AG10803 (cell line): ENCODE data around the gene MIER3.

Source experiments
- DNase-seq: peaks from one replicate; pipeline ENCODE4 v3.0.0; 2010; ENCODE audit warnings: low read depth
- H3K4me3 ChIP-seq: 2 replicates; pipeline ENCODE4 v1.5.1; 2011; ENCODE audit warnings: mild to moderate bottlenecking, low read length, control low read depth
- TF ChIP-seq, protein P1 (sequence below): conservative IDR thresholded peaks from 2 replicates; pipeline ENCODE4 v1.5.1; 2011; ENCODE audit warnings: mild to moderate bottlenecking, low read length, control low read depth, inconsistent platforms

Gene MIER3, protein sequence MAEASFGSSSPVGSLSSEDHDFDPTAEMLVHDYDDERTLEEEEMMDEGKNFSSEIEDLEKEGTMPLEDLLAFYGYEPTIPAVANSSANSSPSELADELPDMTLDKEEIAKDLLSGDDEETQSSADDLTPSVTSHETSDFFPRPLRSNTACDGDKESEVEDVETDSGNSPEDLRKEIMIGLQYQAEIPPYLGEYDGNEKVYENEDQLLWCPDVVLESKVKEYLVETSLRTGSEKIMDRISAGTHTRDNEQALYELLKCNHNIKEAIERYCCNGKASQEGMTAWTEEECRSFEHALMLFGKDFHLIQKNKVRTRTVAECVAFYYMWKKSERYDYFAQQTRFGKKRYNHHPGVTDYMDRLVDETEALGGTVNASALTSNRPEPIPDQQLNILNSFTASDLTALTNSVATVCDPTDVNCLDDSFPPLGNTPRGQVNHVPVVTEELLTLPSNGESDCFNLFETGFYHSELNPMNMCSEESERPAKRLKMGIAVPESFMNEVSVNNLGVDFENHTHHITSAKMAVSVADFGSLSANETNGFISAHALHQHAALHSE

DNA sequence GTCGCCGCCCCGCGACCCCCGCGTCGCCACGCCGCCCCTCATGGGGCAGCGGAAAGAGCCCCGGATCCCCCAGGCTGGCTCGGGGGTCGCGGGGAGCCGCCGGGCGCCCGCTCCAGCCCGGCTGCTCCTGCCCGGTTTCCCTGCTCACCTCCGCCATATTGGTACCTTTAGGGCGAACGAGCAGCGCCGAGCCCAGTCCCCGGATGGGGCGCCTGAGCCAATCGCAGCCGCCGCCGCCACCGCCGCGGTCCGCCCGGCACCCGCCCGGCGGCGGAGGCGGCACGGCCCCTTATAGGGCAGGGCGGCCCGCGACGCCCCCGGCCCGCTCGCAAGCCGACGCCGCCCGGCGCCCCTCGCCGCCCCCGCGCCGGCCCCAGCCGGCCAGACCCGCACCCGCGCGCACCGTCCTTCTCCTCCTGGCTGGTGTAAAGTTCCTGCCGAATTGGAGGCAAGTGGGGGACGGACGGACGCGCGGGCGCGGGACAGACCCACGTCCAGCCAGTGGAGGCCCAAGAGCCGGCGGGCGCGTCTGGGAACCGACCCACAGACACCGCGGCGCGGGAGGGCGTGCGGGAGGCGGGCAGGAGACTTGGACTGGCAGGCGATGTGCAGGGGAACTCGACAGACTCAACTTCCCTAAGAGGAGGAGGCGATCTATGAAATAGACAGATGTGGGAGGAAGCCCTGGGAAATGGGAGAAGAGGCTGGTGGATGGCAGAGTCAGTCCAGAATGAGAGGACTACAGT is at the start of gene MIER3:
MIER3 (minus strand) TSS at position 178 of the 746 bp plus-strand sequence; CDS start at position 157, 21 bp downstream.
- peak; percentile 72 for DNase-seq
- TF ChIP-seq, protein P1, sequence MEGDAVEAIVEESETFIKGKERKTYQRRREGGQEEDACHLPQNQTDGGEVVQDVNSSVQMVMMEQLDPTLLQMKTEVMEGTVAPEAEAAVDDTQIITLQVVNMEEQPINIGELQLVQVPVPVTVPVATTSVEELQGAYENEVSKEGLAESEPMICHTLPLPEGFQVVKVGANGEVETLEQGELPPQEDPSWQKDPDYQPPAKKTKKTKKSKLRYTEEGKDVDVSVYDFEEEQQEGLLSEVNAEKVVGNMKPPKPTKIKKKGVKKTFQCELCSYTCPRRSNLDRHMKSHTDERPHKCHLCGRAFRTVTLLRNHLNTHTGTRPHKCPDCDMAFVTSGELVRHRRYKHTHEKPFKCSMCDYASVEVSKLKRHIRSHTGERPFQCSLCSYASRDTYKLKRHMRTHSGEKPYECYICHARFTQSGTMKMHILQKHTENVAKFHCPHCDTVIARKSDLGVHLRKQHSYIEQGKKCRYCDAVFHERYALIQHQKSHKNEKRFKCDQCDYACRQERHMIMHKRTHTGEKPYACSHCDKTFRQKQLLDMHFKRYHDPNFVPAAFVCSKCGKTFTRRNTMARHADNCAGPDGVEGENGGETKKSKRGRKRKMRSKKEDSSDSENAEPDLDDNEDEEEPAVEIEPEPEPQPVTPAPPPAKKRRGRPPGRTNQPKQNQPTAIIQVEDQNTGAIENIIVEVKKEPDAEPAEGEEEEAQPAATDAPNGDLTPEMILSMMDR = no peak
- H3K4me3 ChIP-seq = peak within 1 kb of the TSS; percentile 75

DNA sequence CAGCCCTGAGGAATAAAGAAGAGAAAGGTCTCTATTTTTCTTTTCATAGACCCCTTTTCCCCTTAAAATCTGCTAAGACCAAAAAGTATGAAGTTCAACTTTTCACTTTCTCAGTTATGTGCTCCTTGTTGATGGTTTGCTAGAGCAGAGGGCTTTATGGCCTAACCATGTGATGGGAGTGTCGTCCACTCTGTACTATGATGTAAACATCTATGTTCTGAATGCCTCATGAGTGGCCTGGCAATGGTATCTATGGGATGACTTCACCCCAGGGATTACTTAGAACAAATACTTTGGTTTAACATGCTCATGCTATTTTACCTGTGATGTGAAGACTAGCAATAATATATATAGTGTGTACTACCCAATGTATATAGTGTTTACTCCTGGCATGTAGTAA is 43.7 kb upstream of the MIER3 start:
- no peak overlapping the region for H3K4me3 ChIP-seq
- no peak for DNase-seq
- TF ChIP-seq, protein P1 = no peak

DNA sequence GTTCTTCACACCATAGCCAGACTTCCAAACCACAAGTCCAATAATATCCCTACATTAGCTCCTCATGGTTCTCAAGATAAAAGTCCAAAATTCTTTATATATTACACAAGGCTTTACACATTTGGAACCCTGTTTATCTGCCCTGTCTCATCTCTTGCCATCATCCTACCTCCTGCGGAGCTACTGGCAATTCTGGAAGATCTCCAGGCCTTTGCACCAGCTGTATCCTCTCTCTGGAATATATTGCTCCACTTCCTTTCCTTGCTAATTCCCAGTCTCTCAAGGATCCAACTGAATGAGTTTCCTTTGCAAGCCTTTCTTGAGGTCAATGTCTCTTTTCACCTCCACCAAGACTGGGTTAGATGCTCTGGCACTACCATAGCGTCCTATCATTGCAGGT is 41.3 kb upstream of the MIER3 start:
- DNase-seq = no peak

DNA sequence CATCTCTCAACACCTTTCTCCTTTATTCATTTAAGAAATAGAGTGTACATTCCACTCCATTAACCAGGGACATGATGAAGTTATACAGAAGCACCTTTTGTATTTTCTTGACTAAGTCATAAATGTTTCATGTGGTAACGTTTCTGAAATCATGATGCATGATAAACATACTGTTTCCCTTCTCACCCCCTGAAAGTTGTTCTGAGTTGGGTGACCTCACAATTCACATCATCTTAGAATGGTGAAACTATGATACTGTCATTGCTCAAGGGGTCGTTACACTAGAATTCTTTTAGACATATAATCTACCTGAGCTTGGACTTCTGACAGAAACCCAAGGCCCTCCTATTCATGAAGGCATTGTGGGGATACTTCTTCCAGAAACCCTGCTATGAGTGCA is 37.8 kb upstream of the MIER3 start:
- TF ChIP-seq, protein P1 = no peak
- no peak overlapping the region for H3K4me3 ChIP-seq
- no peak for DNase-seq

More for the DNA sequence above, 41.3 kb upstream of the MIER3 start:
- no peak overlapping the region for H3K4me3 ChIP-seq
- TF ChIP-seq, protein P1 = no peak

DNA sequence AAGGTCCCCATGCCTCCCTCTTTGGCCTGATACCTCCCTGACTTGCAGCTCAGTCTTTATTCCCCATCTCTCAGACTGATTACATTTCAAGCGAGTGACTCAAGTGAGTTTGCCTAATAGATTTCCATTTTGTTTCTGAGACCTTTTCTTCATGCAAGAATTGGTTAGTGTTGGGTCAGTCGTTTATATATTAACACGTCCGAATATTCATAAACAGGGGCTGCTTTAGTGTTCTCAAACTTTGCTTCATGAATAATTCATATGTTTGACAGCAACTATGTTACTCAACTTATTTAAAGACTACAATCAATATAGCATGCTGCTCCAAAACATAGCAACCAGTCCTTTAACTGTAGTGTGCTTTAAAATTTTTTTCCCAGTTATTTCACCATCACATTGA is 36.6 kb upstream of the MIER3 start:
- H3K4me3 ChIP-seq = no peak overlapping the region
- DNase-seq = no peak
- TF ChIP-seq, protein P1 = no peak

DNA sequence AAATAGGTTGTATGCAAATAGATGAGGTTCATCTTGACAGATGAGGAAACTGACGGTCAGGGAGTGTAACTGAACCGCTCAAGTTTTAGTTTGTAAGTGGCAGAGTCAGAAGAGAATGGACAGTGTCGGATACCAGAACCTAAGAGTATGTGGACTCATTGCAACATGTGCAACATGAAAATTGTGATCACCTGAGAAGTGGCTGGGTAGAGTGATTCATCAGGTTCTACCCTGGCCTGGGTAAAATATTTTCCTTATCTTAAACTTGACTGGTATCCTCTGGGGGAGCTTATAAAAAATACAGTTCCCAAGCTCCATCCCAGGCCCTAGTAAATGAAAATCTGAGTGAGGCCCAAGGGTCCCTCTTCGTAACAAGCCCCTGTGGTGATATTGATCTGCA is 35.2 kb upstream of the MIER3 start:
- TF ChIP-seq, protein P1 = no peak
- H3K4me3 ChIP-seq = no peak overlapping the region
- DNase-seq = no peak
